Measurements from ENCODE around the gene SSX4.
"Not testable (repeated sequence)": the region's sequence is repeated elsewhere in the genome, so short reads cannot be mapped to it uniquely, and the experiment has no call there.

The SSX4 gene, protein sequence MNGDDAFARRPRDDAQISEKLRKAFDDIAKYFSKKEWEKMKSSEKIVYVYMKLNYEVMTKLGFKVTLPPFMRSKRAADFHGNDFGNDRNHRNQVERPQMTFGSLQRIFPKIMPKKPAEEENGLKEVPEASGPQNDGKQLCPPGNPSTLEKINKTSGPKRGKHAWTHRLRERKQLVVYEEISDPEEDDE

DNA sequence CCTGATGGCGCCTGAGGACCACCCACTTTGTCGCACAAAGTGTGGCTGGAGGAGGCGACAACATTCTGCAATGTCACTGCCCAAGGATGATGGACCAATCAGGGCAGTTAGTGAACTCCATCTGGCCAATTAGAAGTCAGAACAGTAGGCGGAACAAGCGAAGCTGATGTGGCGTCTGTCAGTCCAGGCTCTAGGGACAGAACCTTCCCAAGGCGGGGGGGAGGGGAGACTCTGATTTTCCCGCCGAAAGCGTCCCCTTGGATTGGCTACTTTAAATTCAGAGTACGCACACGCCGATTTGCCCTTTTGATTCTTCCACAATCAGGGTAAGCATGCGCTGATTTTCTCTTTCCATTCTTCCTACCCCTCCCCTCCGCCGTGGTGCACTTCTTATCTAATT lies at the start of gene SSX4:
Gene SSX4 (plus strand): TSS at position 301 of the 400 bp plus-strand sequence. CDS start 515 bp downstream, outside the sequence.
- DNase-seq: not testable (repeated sequence)

DNA sequence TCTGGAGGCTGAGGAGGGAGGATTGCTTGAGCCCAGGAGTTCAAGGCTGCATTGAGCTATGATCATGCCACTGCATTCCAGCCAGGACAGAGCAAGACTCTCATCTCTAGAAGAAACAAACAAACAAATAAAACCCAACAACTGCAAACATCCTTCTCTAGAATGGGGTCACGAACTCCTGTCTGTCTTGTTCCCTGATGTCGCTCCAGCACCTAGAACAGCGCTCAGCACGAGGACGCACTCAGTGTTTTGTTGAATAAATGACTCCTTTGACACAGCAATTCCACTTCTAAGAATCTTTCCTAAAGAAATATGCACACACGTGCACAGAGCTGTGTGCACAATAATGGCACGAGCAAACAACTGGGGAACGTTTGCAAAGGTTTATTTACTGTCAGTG lies 37.3 kb upstream of the SSX4 start:
- DNase-seq: not testable (repeated sequence)

DNA sequence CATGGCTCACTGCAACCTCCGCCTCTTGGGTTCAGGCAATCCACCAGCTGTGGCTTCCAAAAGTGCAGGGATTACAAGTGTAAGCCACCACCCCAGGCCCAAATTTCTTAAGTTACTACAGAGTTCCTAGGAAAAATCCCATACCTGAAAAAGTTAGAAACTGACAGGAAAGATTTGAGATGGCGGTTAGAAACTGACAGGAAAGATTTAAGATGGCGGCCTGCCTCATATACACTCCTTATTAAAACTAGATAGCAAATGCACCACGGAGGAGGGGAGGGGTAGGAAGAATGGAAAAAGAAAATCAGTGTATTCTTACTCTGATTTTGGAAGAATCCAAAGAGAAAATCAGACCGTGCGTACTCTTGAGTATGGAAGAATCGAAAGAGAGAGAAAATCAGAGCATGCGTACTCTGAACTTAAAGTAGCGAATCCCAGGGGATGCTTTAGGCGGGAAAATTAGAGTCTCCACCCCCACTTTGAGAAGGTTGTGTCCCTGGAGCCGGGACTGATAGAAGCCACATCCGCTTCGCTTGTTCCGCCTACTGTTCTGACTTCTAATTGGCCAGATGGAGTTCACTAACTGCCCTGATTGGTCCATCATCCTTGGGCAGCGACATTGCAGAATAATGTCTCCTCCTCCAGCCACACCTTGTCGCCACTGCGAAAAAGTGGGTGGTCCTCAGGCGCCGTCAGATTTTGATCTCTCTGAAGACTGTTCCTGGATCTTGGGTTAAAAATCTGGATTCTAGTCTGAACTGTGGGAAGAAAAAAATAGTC lies 26.8 kb upstream of the SSX4 start, which contains the start of gene SSX3:
Gene SSX3 (minus strand): TSS at position 389 of the 780 bp plus-strand sequence. CDS start 1,454 bp downstream, outside the sequence.
- DNase-seq: not testable (repeated sequence)

DNA sequence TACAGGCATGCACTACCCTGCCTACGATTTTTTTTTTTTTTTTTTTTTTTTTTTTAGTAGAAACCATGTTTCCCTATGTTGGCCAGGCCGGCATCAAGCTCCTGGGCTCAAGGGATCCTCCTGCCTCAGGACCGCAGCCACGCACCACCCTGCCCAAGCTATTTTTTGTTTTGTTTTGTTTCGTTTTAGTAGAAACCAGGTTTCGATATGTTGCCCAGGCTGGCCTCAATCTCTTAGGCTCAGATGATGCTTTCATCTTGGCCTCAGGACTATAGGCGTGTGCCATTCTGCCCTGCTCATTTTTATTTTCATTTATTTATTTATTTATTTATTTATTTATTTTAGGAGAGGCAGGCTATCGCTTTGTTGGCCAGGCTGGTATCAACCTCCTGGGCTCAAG lies 25.7 kb upstream of the SSX4 start:
- no peak for DNase-seq

DNA sequence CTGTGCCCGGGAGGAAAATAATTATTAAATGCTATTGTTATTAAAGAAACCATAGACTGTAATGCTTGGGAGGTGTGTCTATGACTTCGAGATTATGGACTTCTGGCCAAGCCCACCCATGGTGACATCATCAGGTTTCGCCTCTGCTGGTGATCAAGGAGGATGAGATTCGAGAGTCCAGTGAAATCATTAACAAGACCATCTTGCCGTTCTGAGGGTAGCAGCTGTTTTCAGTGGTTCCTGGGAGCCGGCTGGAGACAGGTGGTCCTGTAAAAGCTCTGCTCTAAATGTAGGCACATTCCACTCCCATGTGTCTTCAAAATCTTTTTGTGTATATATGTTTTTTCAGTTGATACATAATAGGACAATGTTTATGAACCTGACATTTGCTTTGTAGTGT lies 24.1 kb upstream of the SSX4 start:
- not testable (repeated sequence) for DNase-seq

DNA sequence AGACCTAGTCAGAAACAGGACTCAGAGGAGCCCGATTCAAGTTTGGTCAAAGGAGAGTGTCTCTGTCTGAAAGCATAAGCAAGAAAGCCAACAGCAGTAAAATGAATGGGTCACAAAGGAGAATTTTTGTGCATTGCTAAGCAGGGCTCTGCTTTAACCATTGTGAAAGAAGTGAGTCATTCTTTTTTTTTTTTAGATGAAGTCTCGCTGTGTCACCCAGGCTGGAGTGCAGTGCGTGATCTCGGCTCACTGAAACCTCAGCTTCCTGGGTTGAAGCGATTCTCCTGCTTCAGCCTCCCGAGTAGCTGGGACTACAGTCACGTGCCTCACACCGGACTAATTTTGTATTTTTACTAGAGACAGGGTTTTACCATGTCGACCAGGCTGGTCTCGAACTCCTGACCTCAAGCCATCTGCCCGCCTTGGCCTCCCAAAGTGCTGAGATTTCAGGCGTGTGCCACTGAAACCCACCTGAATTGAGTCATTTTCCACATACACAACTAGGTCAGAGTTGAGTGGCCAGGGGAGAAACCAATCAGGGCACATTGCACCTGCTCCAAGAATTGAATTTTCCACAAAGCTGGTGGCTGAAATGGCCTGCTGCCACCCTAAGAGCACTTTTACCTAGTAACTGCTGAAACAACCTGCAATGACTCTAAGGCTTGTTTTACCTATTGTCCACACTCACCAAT lies 15.5 kb upstream of the SSX4 start:
- not testable (repeated sequence) for DNase-seq

DNA sequence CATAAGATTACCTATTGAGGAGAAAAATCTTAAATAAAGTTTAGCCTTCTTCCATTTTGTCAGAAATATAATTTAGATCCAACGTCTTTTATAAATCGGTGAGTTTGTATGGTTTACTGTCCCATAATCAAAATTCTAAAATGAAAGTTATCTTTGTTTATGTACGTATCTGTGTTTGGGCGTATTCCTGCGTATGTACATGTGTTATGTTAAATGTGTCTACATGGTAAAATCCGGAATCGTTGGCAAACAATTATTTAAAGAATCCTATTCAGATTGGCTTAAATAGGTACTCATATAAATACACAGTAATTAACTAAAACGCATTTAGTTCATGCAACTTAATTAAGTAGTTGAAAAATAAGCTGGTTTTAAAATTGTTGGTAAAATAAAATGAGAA lies 12.9 kb upstream of the SSX4 start:
- DNase-seq: not testable (repeated sequence)

DNA sequence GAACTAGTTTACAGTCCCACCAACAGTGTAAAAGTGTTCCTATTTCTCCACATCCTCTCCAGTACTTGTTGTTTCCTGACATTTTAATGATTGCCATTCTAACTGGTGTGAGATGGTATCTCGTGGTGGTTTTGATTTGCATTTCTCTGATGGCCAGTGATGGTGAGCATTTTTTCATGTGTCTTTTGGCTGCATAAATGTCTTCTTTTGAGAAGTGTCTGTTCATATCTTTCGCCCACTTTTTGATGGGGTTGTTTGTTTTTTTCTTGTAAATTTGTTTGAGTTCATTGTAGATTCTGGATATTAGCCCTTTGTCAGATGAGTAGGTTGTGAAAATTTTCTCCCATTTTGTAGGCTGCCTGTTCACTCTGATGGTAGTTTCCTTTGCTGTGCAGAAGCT lies 13.6 kb downstream of the SSX4 start:
- DNase-seq: not testable (repeated sequence)

DNA sequence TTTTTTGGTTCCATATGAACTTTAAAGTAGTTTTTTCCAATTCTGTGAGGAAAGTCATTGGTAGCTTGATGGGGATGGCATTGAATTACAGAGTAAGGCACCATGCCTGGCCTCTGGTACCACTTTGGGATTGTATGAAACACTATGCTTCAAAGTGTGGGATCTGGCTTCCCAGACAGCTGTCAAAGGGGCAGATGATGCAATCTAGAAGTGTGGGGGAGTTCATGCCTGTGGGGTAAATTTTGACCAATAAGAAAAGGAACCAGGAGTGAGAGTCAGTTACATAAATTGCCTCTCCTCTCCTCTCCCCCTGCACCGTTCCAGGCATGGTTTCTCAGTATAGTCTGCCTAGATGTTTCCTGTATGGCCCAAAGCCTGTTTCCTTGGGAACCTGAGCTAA lies 14.5 kb downstream of the SSX4 start:
- not testable (repeated sequence) for DNase-seq

DNA sequence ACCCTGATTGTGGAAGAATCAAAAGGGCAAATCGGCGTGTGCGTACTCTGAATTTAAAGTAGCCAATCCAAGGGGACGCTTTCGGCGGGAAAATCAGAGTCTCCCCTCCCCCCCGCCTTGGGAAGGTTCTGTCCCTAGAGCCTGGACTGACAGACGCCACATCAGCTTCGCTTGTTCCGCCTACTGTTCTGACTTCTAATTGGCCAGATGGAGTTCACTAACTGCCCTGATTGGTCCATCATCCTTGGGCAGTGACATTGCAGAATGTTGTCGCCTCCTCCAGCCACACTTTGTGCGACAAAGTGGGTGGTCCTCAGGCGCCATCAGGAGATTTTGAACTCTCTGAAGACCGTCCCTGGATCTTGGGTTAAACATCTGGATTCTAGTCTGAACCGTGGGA lies 28.5 kb downstream of the SSX4 start, which contains the start of gene SSX4B:
Gene SSX4B (minus strand): TSS at position 101 of the 400 bp plus-strand sequence. CDS start 588 bp downstream, outside the sequence.
- not testable (repeated sequence) for DNase-seq

DNA sequence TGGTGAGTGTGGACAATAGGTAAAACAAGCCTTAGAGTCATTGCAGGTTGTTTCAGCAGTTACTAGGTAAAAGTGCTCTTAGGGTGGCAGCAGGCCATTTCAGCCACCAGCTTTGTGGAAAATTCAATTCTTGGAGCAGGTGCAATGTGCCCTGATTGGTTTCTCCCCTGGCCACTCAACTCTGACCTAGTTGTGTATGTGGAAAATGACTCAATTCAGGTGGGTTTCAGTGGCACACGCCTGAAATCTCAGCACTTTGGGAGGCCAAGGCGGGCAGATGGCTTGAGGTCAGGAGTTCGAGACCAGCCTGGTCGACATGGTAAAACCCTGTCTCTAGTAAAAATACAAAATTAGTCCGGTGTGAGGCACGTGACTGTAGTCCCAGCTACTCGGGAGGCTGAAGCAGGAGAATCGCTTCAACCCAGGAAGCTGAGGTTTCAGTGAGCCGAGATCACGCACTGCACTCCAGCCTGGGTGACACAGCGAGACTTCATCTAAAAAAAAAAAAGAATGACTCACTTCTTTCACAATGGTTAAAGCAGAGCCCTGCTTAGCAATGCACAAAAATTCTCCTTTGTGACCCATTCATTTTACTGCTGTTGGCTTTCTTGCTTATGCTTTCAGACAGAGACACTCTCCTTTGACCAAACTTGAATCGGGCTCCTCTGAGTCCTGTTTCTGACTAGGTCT lies 43.8 kb downstream of the SSX4 start:
- not testable (repeated sequence) for DNase-seq

DNA sequence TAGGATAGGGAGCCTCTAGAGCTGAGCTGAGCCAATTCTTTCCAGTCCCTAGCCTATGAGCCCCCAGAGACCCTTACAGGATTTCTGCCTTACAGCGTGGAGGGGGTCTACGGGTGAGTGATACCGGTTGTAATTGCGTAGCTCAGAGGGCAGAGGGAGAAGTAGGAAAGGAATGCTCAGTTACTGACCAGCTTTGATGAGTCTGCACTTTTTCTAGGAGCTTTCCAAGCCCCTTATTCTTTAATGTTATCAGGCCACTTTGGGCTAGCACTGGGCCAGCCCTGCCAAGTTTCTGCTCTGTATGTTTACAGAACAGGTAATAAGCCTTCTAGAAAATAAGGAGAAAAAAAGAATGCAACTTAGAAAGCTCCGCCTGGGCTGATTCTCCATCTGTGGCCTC lies 46.3 kb downstream of the SSX4 start:
- not testable (repeated sequence) for DNase-seq

DNA sequence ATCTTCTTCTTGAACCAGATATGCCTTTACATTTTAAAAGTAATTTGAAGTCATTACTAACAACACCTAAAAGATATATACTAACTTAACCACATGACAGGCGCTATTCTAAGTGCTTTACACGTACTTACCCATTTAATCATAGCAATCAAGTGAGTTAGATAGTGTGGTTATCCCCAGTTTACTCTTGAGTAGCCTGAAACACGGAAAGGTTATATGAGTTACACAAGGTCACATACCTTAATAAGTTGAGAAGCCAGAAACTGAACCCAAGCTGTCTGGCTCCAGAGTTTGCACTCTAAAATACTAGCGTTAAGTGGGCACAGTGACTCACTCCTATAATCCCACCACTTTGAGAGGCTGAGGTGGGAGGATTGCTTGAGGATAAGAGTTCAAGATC lies 46.8 kb downstream of the SSX4 start:
- not testable (repeated sequence) for DNase-seq

DNA sequence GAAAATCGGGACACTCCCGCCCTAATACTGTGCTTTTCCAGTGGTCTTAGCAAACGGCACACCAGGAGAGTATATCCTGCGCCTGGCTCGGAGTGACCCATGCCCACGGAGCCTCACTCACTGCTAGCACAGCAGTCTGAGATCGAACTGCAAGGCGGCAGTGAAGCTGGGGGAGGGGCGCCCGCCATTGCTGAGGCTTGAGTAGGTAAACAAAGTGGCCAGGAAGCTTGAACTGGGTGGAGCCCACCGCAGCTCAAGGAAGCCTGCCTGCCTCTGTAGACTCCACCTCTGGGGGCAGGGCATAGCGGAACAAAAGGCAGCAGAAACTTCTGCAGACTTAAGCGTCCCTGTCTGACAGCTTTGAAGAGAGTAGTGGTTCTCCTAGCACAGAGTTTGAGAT lies 50.4 kb downstream of the SSX4 start:
- DNase-seq: not testable (repeated sequence)
